DMS 273 treated with DMSO at 0.1 percent for 48 hours (cell line): ENCODE measurements around the gene EGLN2.
"Not testable (repeated sequence)": the region's sequence is repeated elsewhere in the genome, so short reads cannot be mapped to it uniquely, and the experiment has no call there.

ENCODE experiments used
- DNase-seq: peaks from one replicate; lab custom pipeline; 2025; lab: John Stamatoyannopoulos, UW

Gene EGLN2

DNA sequence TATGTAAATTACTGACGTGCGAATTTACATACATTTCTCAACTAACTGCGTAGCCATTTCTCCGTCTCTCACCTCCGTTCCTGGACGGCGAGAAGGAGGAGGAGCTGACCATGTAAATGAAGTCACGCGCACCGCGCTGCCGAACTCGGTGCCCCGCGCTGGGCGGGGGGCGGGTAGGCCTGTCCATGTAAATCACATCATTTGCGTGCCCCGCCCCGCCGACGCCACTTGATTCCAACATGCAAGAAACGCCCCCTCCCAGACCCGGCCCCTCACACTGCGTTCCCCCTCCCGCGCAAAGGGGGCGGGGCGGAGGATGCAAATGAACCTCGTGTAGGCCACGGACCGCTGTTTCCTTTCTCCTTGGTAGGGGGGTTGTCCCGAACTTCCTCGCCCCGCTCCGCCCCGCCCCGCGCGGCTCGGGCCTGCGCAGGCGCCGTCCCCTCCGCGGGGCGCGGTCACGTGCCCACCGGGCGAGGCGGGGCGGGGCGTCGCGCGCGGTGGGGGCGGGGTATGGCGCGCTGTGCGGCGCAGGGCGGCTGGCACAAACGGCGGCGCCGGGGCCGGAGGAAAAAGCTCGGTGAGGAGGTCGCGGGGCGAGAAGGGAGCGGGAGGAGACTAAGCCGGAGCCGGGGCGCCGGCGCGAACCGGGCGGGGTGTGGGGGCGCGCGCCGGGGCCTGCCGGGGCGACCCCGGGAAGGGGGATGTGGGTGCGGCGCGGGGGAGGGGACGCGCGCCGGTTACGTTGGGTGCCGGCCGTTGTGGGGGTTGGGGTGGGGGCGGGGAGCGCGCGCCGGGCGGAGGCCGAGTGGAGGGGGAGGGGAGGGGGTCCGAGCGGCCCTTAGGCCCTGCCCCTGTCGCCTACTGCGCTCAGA, at the start of gene EGLN2:
Gene EGLN2 (plus strand): TSS at position 509 of the 875 bp plus-strand sequence. CDS start 1,382 bp downstream, outside the sequence.
- peak; percentile 99 for DNase-seq

DNA sequence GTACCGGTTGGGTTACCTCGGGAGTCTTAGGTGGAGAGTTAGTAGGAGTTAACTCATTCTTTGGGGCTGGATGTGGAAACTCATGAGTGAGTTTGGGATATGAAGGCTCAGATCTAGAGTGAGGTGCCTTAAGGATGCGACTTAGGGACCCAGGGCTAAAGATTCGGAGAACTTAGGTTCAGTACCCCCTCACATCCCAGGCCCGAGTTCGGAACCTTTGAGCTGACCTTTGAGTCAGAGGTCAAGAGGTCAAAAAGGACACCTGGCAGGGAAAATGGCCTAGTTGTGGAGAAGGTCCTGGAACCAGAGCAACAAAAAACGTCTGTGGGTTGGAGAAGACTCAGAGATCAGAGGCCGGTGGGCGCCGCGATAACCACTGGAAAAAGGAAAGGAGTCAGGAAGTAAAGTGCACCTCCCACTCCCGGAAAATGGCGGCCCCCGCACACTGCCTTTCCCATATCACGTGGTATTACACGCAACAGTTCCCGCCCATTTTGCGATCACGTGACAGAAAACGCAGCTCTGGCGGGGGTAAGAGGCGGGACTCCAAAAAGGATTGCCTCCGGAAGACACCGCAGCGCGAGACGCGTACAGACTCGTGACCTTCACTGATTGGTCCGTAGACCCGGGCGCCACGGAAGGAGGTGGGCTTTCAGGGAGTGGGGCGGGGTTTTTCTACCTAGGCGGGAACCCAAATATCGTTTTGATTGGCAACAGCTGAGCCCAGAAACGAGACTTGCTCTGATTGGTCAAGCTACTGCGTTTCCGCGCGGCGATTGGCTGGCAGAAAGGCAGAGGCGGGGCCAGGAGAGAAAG, 48.7 kb upstream of the EGLN2 start, which contains the start of gene ACTMAP:
Gene ACTMAP (minus strand): TSS at position 420 of the 816 bp plus-strand sequence. CDS start 674 bp downstream, outside the sequence.
- peak; percentile 99 for DNase-seq

DNA sequence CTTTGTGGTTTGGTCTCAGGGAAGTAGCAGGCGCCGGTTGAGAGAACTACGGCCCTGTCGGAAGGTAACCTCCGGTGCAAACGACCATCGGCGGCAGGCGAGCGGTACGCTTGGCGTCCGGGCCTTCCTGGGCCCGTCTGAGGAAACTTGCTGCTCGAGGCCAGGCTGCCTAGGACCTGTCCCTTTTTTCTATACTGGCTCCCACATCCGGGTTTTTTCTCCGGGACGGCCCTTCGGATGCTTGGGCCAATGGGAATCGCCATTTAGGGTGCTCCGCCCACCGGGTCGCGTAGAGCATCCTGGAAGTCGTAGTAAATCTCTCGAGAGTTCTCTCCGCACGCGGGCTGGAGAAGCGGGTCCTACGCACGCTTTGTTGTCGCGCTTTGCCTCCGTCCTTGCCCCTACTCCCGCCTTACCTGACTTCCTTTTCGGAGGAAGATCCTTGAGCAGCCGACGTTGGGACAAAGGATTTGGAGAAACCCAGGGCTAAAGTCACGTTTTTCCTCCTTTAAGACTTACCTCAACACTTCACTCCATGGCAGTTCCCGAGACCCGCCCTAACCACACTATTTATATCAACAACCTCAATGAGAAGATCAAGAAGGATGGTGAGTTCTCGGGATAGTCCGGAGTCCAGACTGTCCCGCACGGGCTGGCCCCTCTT, 48.0 kb upstream of the EGLN2 start, which contains the start of gene SNRPA:
Gene SNRPA (plus strand): TSS at position 330 of the 664 bp plus-strand sequence. CDS start 206 bp downstream, at position 536.
- peak; percentile 95 for DNase-seq

DNA sequence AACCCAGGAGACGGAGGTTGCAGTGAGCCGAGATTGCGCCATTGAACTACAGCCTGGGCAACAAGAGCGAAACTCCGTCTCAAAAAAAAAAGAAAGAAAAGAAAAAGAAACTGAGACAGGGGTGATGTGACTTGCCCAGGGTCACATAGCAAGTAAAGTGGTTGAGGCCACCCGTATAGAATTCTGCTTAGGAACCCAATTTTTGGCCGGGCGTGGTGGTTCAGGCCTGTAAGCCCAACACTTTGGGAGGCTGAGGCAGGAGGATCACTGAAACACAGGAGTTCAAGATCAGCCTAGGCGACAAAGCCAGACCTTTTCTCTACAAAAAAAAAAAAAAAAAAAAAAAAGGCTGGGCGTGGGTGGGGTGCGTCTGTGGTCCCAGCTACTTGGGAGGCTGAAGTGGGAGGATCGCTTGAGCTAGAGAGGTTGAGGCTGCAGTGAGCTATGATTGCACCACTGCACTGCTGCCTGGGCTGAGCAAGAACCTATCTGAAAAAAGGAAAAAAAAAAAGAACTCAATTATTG, 46.7 kb upstream of the EGLN2 start:
- no peak for DNase-seq

DNA sequence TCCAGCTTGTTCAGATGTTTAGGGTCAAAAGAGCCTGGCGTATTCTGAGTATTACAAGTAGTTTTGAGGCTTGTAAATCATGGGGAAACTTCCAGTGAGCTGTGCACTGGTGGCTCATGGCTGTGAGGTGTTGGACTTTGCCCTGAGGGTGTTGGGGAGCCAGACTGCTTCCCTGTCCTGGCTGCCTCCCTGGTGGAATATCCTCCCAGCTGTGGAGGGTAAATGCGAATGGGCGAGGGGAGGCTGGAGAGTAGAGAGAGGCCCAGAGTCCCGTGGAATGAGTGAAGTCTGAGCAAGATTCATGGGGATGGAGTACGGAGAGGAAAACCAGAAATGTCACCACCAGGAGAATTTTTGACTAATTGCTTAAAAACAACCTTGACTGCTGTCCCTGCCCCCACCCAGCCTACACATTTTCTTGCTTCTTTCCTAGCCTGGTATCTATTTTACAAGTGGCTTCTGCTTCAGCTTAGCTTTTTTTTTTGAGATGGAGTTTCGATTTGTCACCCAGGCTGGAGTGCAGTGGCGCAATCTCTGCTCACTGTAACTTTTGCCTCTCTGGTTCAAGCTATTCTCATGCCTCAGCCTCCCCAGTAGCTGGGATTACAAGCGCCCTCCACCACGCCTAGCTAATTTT, 44.3 kb upstream of the EGLN2 start:
- DNase-seq, result no peak

DNA sequence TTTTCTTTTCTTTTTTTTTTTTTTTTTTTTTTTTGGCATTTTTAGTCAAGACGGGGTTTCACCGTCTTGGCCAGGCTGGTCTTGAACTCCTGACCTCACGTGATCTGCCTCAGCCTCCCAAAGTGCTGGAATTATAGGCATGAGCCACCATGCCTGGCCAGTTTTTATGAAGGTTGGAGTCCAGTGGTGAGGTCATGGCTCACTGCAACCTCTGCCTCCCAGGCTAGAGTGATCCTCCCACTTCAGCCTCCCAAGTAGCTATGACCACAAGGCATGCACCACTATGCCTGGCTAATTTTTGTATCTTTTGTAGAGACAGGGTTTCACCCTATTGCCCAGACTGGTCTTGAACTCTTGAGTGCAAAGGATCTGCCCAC, 43.8 kb upstream of the EGLN2 start:
- DNase-seq, result no peak

DNA sequence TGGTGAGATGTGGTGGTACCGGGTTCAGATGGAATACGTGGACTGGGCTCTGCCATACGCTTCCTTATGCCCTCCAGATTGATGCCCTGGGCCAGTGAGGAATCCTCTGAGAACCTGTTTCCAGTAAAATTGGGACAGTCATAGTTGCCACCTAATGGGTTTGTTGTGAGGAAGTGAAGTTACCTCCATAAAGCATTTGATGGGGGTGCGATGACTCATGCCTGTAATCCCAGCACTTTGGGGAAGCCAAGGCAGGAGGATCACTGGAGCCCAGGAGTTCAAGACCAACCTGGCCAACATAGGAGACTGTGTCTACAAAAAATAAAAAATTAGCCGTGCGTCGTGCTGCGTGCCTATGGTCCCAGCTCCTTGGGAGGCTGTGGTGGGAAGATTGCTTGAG, 43.2 kb upstream of the EGLN2 start:
- no peak for DNase-seq

DNA sequence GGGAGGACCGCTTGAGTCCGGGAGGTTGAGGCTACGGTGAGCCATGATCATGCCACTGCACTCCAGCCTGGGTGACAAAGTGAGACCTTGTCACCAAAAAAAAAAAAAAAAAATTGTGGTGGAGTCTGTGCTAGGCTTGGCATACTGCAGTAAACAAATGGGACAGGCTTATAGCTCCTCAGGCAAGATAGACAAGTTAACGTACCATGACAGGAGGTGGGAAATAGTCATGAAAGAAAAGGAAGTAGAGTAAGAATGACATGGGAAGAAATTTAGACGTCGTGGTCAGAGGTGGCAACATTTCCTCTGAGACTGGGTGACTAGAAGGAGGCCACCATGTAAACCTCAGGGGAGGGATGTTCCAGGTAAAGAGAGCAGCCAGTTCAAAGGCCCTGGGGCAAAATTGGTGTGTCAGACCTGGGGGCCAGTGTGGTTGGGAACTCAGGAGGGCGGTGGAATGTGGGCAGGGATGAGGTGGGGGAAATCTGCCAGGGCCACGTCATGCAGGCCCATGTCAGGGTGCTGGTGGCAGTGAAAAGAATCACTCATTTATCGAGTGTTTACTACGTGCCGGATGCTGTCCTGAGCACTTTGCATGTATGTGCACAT, 42.4 kb upstream of the EGLN2 start:
- no peak for DNase-seq

DNA sequence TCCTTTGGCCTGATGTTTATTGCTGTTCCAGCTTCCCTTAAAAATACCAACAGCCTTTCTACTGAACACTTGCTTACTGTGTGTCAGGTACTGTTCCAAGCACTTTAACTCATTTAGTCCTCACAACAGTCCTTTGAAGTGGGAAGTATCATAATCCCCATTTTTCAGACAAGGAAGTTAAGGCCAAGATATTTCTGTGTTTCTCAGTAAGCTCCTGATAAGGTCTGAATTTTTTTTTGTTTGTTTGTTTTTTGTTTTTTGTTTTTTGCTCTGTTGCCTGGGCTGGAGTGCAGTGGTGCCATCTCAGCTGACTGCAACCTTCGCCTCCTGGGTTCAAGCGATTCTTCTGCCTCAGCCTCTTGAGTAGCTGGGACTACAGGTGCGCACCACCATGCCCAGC, 40.5 kb upstream of the EGLN2 start:
- DNase-seq, result no peak

DNA sequence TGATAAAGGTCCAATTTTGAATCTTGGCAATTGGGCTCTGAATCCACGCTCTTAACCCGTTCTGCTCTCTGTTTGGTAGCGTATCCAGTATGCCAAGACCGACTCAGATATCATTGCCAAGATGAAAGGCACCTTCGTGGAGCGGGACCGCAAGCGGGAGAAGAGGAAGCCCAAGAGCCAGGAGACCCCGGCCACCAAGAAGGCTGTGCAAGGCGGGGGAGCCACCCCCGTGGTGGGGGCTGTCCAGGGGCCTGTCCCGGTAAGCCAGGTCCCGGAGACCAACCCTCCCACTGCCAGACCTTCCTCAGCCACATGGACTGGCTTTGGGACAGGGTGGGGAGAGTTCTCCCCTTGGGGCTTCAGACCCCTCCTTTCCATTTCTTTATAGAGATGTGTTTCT, 39.6 kb upstream of the EGLN2 start:
- no peak for DNase-seq

DNA sequence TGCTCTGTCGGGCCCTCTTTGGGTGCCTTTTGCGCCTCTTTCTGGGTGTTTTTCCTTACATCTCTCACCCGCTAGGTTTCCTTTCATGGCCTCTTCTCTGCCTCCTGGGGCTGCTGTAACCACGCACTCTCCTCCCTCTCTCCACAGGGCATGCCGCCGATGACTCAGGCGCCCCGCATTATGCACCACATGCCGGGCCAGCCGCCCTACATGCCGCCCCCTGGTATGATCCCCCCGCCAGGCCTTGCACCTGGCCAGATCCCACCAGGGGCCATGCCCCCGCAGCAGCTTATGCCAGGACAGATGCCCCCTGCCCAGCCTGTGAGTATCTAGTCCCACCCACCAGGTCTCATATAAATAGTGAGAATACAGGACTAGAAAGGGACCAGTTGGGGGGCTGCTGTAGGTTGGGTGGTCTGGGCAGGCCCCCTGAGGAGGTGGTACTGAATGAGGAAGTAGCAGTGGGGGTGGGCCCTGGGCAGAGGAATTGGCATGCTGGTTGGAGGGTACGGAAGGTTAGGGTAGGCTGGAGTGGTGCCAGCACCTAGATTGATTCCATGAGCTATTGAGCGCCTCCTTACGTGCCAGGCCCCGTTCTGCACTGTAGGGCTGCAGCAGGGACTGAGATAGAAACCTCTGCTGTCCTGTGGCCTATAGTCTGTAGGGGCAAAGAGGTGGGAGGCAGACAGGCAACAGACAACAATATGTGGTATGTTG, 36.1 kb upstream of the EGLN2 start:
- no peak for DNase-seq

DNA sequence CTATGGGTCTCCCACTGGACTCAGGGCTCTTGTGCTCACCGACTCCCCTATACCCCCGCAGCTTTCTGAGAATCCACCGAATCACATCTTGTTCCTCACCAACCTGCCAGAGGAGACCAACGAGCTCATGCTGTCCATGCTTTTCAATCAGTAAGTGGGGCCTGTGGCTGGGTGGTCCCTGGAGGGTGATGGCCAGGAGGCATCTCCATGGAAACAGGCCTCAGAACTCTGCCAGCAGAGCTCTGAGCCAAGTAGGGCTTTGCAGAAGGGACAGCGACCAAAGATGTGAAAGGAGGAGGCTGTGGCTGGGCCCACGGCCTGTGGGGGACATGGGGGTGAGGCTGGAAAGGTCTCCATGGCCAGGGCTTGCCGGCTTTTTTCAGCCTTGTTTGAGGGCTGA, 35.5 kb upstream of the EGLN2 start:
- DNase-seq, result no peak

DNA sequence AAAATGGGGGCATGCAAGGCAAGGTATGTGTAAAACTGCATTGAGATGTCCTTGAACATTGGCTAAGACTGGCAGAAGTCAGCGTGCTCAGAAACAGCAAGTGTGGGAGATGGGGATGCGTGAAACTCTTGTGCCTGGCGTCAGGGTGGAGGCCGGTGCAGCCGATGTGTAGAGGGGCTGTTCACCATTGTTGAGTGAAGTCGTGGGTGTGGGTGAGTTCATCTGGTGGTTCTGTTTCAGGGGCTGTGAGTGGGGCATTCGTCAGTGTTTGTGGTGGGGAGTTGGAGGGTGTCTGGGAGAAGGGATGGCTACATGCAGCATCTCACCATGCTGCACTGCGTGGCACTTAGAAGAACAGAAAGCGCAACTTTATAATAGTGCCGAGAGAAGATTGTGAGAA, 35.0 kb upstream of the EGLN2 start:
- no peak for DNase-seq

DNA sequence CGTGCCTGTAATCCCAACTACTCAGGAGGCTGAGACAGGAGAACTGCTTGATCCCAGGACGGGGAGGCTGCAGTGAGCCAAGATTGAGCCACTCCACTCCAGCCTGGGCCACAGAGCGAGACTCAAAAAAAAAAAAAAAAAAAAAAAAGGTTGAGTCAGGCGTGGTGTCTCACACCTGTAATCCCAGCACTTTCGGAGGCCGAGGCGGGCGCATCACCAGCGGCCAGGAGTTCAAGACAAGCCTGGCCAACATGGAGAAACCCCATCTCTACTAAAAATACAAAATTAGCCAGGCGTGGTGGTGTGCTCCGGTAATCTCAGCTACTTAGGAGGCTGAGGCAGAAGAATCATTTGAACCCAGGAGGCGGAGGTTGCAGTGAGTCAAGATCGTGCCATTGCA, 32.6 kb upstream of the EGLN2 start:
- not testable (repeated sequence) for DNase-seq

DNA sequence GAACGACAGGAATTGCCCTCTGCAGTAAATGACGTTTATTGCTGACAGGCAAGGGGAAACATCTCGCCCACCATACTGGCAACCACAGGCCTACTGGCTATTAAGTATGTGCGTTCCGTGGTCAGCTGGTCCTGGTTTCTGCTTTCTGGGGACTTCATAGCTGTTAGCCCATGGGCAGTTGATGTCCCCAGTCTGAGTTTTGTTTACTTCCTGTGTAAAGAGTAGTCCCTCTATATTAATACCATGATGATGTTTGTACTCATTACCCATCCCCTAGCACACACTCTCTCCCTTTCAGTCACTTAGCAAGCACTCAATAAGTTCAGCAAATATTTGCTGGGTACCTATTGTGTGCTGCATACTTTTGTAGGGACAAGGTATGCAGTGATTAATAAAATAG, 30.1 kb upstream of the EGLN2 start:
- DNase-seq, result no peak

DNA sequence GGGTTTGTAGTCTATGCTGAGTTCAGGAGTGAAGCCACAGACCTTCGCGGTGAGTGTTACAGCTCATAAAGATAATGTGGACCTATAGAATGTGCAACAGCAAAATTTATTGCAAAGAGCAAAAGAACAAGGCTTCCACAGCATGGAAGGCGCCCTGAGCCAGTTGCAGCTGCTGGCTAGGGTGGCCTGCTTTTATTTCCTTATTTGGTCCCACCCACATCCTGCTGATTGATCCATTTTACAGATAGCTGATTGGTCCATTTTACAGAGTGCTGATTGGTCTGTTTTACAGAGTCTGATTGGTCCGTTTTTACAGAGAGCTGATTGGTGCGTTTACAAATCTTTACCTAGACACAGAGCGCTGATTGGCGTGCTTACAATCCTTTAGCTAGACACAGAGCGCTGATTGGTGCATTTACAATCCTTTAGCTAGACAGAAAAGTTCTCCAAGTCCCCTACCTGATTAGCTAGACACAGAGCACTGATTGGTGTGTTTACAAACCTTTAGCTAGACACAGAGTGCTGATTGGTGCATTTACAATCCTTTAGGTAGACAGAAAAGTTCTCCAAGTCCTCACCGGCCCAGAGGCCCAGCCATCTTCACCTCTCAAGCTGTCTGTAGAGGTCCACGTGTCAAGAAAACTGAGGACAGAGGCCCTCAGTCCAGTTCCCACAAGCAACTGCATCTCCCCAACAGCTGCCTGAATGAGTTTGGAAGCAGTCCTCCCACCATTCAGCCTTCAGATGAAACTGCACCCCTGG, 27.7 kb upstream of the EGLN2 start:
- DNase-seq, result not testable (repeated sequence)

DNA sequence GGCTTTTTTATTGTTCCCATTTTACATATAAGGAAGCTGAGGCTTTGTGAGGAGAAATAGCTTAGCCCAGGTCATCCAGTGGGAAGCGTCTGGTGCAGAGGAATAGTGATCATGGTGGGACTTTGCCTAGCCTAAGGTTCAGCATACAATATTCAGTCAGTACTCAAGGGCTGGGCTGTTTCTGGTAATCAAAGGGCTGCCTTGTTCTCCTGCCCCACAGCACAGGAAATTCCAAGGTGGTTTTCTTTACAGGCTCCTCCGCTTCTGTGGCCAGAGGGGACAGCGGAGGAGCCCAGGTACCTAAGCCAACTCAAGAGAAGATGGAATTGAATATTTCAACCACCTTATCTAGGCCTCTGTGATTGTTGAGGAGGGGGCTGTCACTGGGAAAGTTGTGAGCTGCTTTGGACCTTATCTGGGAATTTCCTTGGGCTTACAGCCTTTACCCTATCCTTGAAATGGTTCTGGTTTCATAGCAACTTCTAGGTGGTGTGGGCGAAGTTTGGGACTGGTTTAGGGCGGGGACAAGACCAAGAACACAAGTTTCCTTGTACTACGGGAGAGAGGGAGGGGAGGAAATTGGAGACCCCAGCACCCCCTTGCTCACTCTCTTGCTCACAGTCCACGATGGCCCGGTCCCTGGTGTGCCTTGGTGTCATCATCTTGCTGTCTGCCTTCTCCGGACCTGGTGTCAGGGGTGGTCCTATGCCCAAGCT, 23.9 kb upstream of the EGLN2 start, which contains the start of gene MIA:
Gene MIA (plus strand): TSS at position 606 of the 716 bp plus-strand sequence. CDS start 22 bp downstream, at position 628.
- DNase-seq, result no peak

DNA sequence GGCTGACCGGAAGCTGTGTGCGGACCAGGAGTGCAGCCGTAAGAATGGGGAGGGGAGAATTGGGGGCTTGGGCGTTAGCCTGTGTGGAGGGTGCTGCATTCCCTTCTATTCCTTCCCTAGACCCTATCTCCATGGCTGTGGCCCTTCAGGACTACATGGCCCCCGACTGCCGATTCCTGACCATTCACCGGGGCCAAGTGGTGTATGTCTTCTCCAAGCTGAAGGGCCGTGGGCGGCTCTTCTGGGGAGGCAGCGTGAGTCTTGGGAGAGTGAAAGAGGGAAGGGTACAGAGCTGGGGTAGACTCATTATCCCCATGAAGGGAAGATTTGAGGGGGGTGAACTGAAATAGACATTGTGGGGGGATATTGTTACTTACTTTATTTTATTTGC, 23.4 kb upstream of the EGLN2 start:
- no peak for DNase-seq

DNA sequence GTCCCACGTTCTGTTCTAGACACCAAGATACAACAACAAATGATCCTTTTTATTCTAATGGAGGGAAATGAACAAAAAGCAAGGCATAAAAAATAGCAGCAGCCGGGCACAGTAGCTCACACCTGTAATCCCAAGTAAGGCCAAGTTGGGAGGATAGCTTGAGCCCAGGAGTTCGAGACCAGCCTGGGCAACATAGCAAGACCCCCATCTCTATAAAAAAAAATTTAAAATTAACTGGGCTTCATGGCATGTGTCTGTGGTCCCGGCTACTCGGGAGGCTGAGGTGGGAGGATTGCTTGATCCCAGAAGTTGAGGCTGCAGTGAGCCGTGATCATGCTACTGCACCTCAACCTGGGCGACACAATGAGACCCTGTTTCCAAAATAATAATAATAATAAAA, 22.6 kb upstream of the EGLN2 start:
- DNase-seq, result no peak
